HG03342 (cell line): ENCODE measurements around the gene GABBR1.

Source experiments
- ATAC-seq: cut with Tn5 transposase; IDR thresholded peaks from one replicate; pipeline ENCODE4 v1.9.1; 2021; ENCODE audit warnings: mild to moderate bottlenecking, moderate library complexity; ENCODE audit not compliant: unreplicated experiment

Gene GABBR1

GRCh38 chr6:29530671-29531310, 102.2 kb downstream of the GABBR1 start:
- ATAC-seq: no peak

- no peak for ATAC-seq
Measured at GRCh38 chr6:29529956-29530355, 103.0 kb downstream of the GABBR1 start.

GRCh38 chr6:29528988-29529560, 103.9 kb downstream of the GABBR1 start:
- ATAC-seq: no peak

GRCh38 chr6:29528300-29528931, 104.6 kb downstream of the GABBR1 start:
- ATAC-seq: no peak

GRCh38 chr6:29527564-29527963, 105.4 kb downstream of the GABBR1 start:
- no peak for ATAC-seq

- ATAC-seq: no peak
Measured at GRCh38 chr6:29527126-29527525, 105.9 kb downstream of the GABBR1 start.

GRCh38 chr6:29525311-29525639, 107.7 kb downstream of the GABBR1 start:
- ATAC-seq: no peak

GRCh38 chr6:29524444-29525310, 108.3 kb downstream of the GABBR1 start:
- ATAC-seq: no peak

- no peak for ATAC-seq
Measured at GRCh38 chr6:29524044-29524443, 108.9 kb downstream of the GABBR1 start.

GRCh38 chr6:29522227-29522626, 110.8 kb downstream of the GABBR1 start:
- ATAC-seq: no peak

GRCh38 chr6:29521006-29521680, 111.8 kb downstream of the GABBR1 start:
- ATAC-seq: no peak

GRCh38 chr6:29520232-29520631, 112.8 kb downstream of the GABBR1 start:
- no peak for ATAC-seq

GRCh38 chr6:29519291-29520010, 113.5 kb downstream of the GABBR1 start:
- ATAC-seq: no peak

GRCh38 chr6:29517728-29518440, 115.1 kb downstream of the GABBR1 start:
- ATAC-seq: no peak

- ATAC-seq: no peak
Measured at GRCh38 chr6:29517245-29517644, 115.7 kb downstream of the GABBR1 start.

GRCh38 chr6:29516108-29516507, 116.9 kb downstream of the GABBR1 start:
- no peak for ATAC-seq

- no peak for ATAC-seq
Measured at GRCh38 chr6:29510746-29511300, 122.2 kb downstream of the GABBR1 start.

GRCh38 chr6:29510202-29510601, 122.8 kb downstream of the GABBR1 start:
- ATAC-seq: no peak
